ENCODE measurements around the gene YY1. TPM values are rescaled to one million over a fixed set of nuclear protein-coding genes. Genes with fewer than 3 reads are reported as not detected.
A peak's percentile ranks its signal among the peaks of the same experiment; 100 is the strongest.

Gene YY1
- total and polyA plus RNA-seq, 7 donors: 23.8 to 58.4 (median 44.6) TPM

- TF ChIP-seq CTCF (IDR thresholded peaks at IDR 0.05): no peak
- peak overlapping the region; percentile 98 for H3K27ac ChIP-seq
Measured at GRCh38 chr14:100215330-100215885, 23.5 kb upstream of the YY1 start.

GRCh38 chr14:100219126-100219785, 19.7 kb upstream of the YY1 start:
- H3K4me1 ChIP-seq: peaks cover 3% of the 10 kb centered on the region
- intact Hi-C loops (cut with DNase I): no loop called here

More at GRCh38 chr14:100215330-100215885, 23.5 kb upstream of the YY1 start:
- DNase-seq: no peak
- Histone ChIP-seq H3K4me3 (no peak overlapping the region), H3K27me3 (ENCODE audit: insufficient read depth in 3 of 3, low read length in 2 of 3) (no peaks in the 10 kb centered on the region), H3K4me1 (peaks cover 8% of the 10 kb centered on the region), H3K9me3 (no peaks in the 10 kb centered on the region), H3K36me3 (ENCODE audit: insufficient read depth in 1 of 2, low read depth in 1 of 2) (no peaks in the 10 kb centered on the region)
- intact Hi-C loops (cut with DNase I): no loop called here
- no peak for ATAC-seq
- WGBS, 3 donors: 88 to 91% (median 90%) methylated on average over 12 of the region's 12 CpGs

GRCh38 chr14:100221533-100222223, 17.3 kb upstream of the YY1 start:
- no peak for DNase-seq
- H3K4me3 ChIP-seq: peak overlapping the region; percentile 58
- 40 to 43% (median 42%) methylated on average over 15 of the region's 15 CpGs for WGBS, 3 donors
- ATAC-seq: peak in 3 of 4 donors; percentile 28 to 58 (median 36)
- H3K27me3 ChIP-seq (ENCODE audit: insufficient read depth in 3 of 3, low read length in 2 of 3): no peaks in the 10 kb centered on the region
- TF ChIP-seq CTCF (IDR thresholded peaks at IDR 0.05): no peak
- intact Hi-C loops (cut with DNase I): no loop called here
- H3K36me3 ChIP-seq (ENCODE audit: insufficient read depth in 1 of 2, low read depth in 1 of 2): no peaks in the 10 kb centered on the region
- H3K4me1 ChIP-seq: peaks cover 3% of the 10 kb centered on the region
- no peaks in the 10 kb centered on the region for H3K9me3 ChIP-seq
- H3K27ac ChIP-seq: no peak overlapping the region

More at GRCh38 chr14:100219126-100219785, 19.7 kb upstream of the YY1 start:
- no peak for TF ChIP-seq CTCF (IDR thresholded peaks at IDR 0.05)
- Histone ChIP-seq H3K27ac (no peak overlapping the region), H3K4me3 (no peak overlapping the region), H3K36me3 (ENCODE audit: insufficient read depth in 1 of 2, low read depth in 1 of 2) (no peaks in the 10 kb centered on the region), H3K9me3 (no peaks in the 10 kb centered on the region), H3K27me3 (ENCODE audit: insufficient read depth in 3 of 3, low read length in 2 of 3) (no peaks in the 10 kb centered on the region)
- no peak for ATAC-seq
- DNase-seq: no peak
- 59 to 76% (median 65%) methylated on average over 4 of the region's 4 CpGs for WGBS, 3 donors

GRCh38 chr14:100222224-100223093, 16.5 kb upstream of the YY1 start:
- no peak for ATAC-seq
- peak overlapping the region; percentile 58 for H3K4me3 ChIP-seq

More at GRCh38 chr14:100222224-100223093, 16.5 kb upstream of the YY1 start:
- Histone ChIP-seq H3K27ac (no peak overlapping the region), H3K27me3 (ENCODE audit: insufficient read depth in 3 of 3, low read length in 2 of 3) (no peaks in the 10 kb centered on the region), H3K9me3 (no peaks in the 10 kb centered on the region), H3K4me1 (peaks cover 3% of the 10 kb centered on the region), H3K36me3 (ENCODE audit: insufficient read depth in 1 of 2, low read depth in 1 of 2) (no peaks in the 10 kb centered on the region)
- intact Hi-C loops (cut with DNase I): no loop called here
- TF ChIP-seq CTCF (IDR thresholded peaks at IDR 0.05): no peak
- 66 to 68% (median 66%) methylated on average over 14 of the region's 14 CpGs for WGBS, 3 donors
- no peak for DNase-seq

All from psoas muscle (tissue), 8 donors.